Measurements from ENCODE around the gene MOB3C. TPM values are rescaled to one million over a fixed set of nuclear protein-coding genes. Genes with fewer than 3 reads are reported as not detected.

Gene MOB3C
- polyA plus RNA-seq, 3 donors = 16.9 to 25.8 (median 24.4) TPM

DNA sequence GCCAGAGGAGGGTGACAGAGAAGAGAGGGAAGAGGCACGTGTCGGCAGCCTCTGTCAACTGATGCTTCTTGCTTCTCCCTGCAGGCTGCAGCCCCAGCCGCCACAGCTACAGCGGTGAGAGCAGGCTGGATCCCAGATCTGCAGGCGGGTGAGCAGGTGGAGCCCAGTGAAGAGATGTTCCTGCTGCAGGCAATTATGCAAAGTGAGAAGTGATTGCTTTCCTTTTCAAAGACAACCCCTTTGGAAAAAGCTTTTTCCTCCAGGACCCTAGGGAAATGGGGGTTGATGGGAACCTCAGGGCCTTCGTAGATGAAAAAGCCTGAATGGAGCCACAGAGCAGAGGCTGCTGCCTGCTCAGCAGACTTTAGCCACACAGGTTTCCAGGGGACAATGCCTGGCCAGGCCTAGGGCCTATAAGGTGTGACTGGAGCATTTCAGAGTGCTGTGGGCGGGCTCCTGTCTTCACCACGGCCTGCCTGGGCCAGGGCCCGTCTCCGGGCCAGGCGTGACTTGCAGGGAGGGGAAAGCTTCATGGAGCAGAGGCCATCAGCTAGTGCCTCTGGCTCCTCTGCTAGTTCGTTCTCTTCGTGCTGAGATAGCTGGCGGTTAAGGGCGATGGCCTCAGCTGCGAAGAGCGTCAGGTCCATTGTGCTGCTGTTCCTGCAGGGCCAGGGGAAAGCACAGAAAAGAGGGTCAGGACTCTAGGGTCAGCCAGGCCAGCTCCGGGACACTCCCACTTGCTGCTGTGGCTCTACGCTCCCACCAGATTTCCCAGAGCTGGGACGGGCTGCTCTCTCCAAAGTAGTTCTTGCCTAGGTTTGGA, 58.3 kb downstream of the MOB3C start:
- 77 to 82% (median 79%) methylated on average over 20 of the region's 20 CpGs for WGBS, 3 donors
- H3K27ac ChIP-seq (ENCODE audit: low read depth, low read length) = no peak overlapping the region

Other genes with a start within 250 kb of the MOB3C start
- 10 to 100 TPM in 2 of 3 donors, 1 to 10 TPM in 1; 9.2 to 31.4 (median 24.6) TPM for gene FAAH, start 222.5 kb downstream of the MOB3C start, polyA plus RNA-seq
- gene DMBX1, start 127.0 kb downstream of the MOB3C start, polyA plus RNA-seq = under 1 TPM in 1 of 3 donors, not detected in 2; 0.16 TPM
- not detected for gene KNCN, start 65.2 kb downstream of the MOB3C start, polyA plus RNA-seq
- 10 to 100 TPM; 31.0 to 63.1 (median 39.3) TPM for gene MKNK1, start 12.5 kb downstream of the MOB3C start, polyA plus RNA-seq
- 10 to 100 TPM; 25.1 to 66.1 (median 53.6) TPM for gene ATPAF1, start 51.6 kb upstream of the MOB3C start, polyA plus RNA-seq
- not detected for gene TEX38, start 55.0 kb upstream of the MOB3C start, polyA plus RNA-seq
- 10 to 100 TPM; 16.8 to 47.3 (median 43.4) TPM for gene EFCAB14, start 102.3 kb upstream of the MOB3C start, polyA plus RNA-seq
- 10 to 100 TPM; 16.4 to 63.3 (median 47.8) TPM for gene CYP4B1, start 182.2 kb upstream of the MOB3C start, polyA plus RNA-seq

All from adipose tissue (tissue), 3 donors.